GM12864 (cell line): Measurements from ENCODE around the gene ST7.

Experiments
- DNase-seq: peaks from one replicate; pipeline ENCODE4 v3.0.0-alpha.2; 2011; ENCODE audit warnings: low read depth
- H3K4me3 ChIP-seq: 2 replicates; pipeline ENCODE4 v1.5.1; 2011; ENCODE audit warnings: mild to moderate bottlenecking, low read depth, low read length, control low read depth
- CTCF ChIP-seq: IDR thresholded peaks from 2 replicates; pipeline ENCODE4 v1.5.1; 2011; ENCODE audit warnings: low read depth, mild to moderate bottlenecking, moderate library complexity, low read length, control low read depth, inconsistent platforms; ENCODE audit errors: missing control alignments

Gene ST7

DNA sequence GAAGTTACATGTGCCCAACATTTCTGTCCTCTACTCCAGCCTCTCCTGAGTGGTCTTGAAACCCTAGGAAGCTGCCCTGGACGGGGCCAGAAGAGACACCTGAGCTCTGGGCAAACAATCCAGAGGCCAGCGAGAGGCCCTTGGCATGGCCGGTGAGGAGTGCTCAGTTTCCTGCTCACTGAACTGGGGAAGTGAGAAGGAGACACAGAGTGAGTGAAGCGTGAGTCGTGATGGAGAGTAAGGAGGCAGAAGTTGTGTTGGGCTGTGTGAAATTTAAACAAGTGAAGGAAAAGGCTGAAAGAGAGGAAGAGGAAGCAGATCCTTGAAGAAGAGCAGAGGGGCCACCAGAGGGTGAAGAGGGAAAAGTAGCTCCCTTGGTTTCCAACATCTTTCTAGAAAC lies 296.4 kb downstream of the ST7 start:
- TF ChIP-seq CTCF, result no peak
- DNase-seq, result no peak
- no peak overlapping the region for H3K4me3 ChIP-seq

- DNase-seq, result no peak
- TF ChIP-seq CTCF, result no peak
- H3K4me3 ChIP-seq, result no peak overlapping the region
Observed at GRCh38 chr7:117250245-117250644, 296.9 kb downstream of the ST7 start.

DNA sequence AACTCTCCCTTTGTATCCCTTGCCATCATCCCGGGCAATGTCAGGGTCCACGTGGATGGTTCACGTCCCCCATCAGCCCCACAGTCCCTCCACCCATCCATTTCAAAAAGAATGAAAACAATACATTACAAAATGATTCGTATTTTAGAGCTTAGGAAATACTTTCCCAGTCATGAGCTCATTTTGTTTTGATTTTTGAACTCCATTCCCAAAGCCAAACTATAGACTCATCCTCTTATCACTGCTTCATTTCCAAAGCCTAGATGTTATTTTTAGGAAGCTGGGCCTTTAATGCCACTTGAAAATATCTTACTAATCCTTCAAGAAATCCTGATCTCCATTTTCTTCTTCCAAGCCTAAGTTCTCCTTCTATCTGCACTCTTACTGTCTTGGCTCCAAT lies 297.5 kb downstream of the ST7 start:
- DNase-seq, result no peak
- no peak overlapping the region for H3K4me3 ChIP-seq
- TF ChIP-seq CTCF, result no peak

GRCh38 chr7:117251687-117252086 lies 298.4 kb downstream of the ST7 start:
- DNase-seq, result no peak

GRCh38 chr7:117259615-117260014 lies 306.3 kb downstream of the ST7 start:
- no peak for DNase-seq
- no peak for TF ChIP-seq CTCF

More at GRCh38 chr7:117251687-117252086, 298.4 kb downstream of the ST7 start:
- no peak overlapping the region for H3K4me3 ChIP-seq
- no peak for TF ChIP-seq CTCF

DNA sequence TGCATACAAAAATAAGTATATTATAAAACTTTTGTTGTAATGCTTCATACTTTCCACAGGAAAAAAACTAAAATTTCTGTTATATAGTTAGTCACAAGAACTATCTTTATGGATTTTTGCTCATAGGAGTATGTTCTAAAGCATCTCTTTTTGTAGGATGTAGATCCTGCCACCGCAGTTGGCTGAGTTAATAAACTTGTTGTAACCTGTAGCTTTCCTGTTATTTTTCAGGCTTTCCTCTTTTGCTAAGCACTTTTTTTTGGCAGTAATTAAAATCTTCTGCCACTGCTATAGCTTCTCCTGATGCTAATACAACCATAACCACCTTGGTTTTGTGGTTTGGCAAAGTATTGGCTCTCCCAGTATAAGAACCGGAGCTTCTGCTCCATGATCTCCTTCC lies 309.2 kb downstream of the ST7 start:
- H3K4me3 ChIP-seq, result no peak overlapping the region
- no peak for TF ChIP-seq CTCF
- no peak for DNase-seq

More at GRCh38 chr7:117259615-117260014, 306.3 kb downstream of the ST7 start:
- H3K4me3 ChIP-seq, result no peak overlapping the region

GRCh38 chr7:117264716-117265115 lies 311.4 kb downstream of the ST7 start:
- no peak for TF ChIP-seq CTCF
- DNase-seq, result no peak
- H3K4me3 ChIP-seq, result no peak overlapping the region
